Activated CD8-positive, alpha-beta memory T cell treated with anti-CD3 and anti-CD28 coated beads, Interleukin-2, amount 10 ng/mL, durations not matched to agents 7 days and 5 days (primary cell): ENCODE results near the gene DIAPH1. TPM values are rescaled to one million over a fixed set of nuclear protein-coding genes. Genes with fewer than 3 reads are reported as not detected.

Source experiments
- ATAC-seq: fragments of 150-1000 bp; cut with Tn5 transposase; one replicate; pipeline ENCODE4 v1.10.0; 2021; ENCODE audit warnings: moderate library complexity
- CTCF ChIA-PET: fragments of 350-600 bp; sonication (Branson Sonifier 250); formaldehyde crosslinking; loops from one replicate; lab custom pipeline; 2021; ENCODE audit warnings: antibody characterized with exemption; lab: Charles Lee
- DNase-seq: peaks from one replicate; pipeline ENCODE4 v3.0.0-alpha.2; 2020
- H3K27ac Mint-ChIP-seq: one replicate; pipeline ENCODE4 v1.8.0; 2021; ENCODE audit warnings: mild to moderate bottlenecking, mixed read lengths
- H3K27me3 Mint-ChIP-seq: one replicate; pipeline ENCODE4 v1.8.0; 2021; ENCODE audit warnings: mixed read lengths
- H3K36me3 Mint-ChIP-seq: one replicate; pipeline ENCODE4 v1.8.0; 2021; ENCODE audit warnings: mild to moderate bottlenecking, mixed read lengths
- H3K4me1 Mint-ChIP-seq: one replicate; pipeline ENCODE4 v1.8.0; 2021; ENCODE audit warnings: mixed read lengths
- H3K4me3 Mint-ChIP-seq: one replicate; pipeline ENCODE4 v1.8.0; 2021; ENCODE audit warnings: mild to moderate bottlenecking, moderate library complexity, mixed read lengths
- H3K9me3 Mint-ChIP-seq: one replicate; pipeline ENCODE4 v1.8.0; 2022; ENCODE audit warnings: low read depth, mixed read lengths
- total RNA-seq, 2 experiments: library from RNA; stranded (reverse); gene quantifications; one replicate each; pipeline ENCODE4 v1.2.3, GENCODE V29; 2021

Gene DIAPH1
- total RNA-seq, 2 experiments from 2014 or later = 284 to 295 TPM

DNA sequence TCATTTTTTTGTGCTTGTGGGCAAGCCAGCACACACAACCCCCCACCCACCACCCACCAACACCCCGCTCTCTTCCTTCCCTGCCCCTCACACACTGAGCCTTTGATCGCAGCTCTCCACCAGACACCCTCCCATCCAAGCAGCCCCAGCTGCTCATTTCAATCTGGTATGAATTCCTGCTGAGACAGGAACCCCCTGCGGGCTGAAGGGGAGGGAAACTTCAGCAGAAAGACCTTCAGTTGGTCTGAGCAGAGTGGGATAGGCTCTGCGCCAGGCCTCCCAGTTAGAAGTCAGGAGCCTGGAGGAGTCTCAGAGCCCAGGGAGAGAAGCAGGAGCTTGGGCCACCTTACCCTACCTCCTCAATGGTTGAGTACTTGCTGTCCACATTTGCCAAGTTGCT lies 122.8 kb downstream of the DIAPH1 start:
- Mint-ChIP-seq H3K9me3 (no peaks in the 10 kb centered on the region), H3K4me1 (peaks cover 3% of the 10 kb centered on the region), H3K4me3 (no peak overlapping the region), H3K27me3 (peaks cover 65% of the 10 kb centered on the region), H3K36me3 (peaks cover 2% of the 10 kb centered on the region), H3K27ac (no peak overlapping the region)
- CTCF ChIA-PET = interaction anchor here (1.2 kb wide), 2 partner anchors 17 to 89 kb away, joined by 3 read pairs; no protein-coding TSS in a partner anchor
- DNase-seq (no peak), ATAC-seq (no peak)

DNA sequence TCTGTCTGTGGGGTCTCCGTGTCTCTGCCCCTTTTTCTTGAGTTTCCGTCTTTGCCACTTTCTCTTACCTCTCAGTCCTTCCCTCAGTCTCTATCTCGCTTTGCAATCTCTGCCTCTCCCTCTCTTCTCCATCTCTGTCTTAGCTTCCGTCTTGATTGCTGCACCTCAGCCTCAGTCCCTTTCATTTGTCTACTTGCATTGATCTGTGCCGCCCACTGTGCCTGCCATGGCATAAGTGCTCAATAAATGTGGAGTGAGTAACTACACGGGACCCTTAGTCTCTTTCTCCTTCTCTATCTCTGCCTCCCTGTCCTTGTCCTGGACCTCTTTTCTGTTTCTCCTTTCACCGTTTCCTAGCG lies 123.4 kb downstream of the DIAPH1 start:
- DNase-seq (no peak), ATAC-seq (no peak)
- no peaks in the 10 kb centered on the region for H3K9me3 Mint-ChIP-seq
- no peak overlapping the region for H3K4me3 Mint-ChIP-seq
- CTCF ChIA-PET = no interaction called here
- H3K27me3 Mint-ChIP-seq = peaks cover 71% of the 10 kb centered on the region
- peaks cover 3% of the 10 kb centered on the region for H3K4me1 Mint-ChIP-seq
- no peak overlapping the region for H3K27ac Mint-ChIP-seq
- peaks cover 2% of the 10 kb centered on the region for H3K36me3 Mint-ChIP-seq

DNA sequence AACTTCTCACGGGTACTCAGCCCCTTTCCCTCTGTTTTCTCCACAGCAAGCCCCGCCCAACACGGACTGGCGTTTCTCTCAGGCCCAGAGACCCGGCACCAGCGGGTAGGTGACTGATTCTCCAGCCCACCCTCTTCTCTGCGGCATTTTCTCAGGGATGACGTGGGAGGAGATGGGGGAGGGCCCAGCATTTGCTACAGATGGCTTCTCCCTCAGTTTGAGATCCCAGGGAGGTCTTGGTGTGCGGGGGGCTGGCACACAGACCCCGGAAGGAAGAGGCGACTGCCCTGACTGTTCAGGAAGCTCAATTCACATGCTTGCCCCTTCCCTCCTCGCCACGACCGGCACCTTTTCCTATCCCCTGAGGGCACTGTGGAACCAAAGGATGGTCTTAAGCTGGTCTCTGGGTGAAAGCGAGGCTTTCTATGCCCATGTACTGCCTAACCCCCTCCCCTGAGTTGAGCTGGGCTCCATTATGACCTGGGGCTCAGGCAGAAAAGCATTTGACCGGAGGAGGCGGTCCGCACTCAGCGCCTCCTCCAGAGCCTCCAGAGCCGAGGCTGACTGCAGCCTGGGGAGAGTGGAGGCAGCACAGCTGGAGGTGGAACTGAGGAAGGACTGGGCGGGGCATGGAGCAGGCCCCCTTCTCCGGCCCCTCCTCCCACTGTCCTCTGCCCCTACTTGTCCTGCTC lies 123.9 kb downstream of the DIAPH1 start:
- no peaks in the 10 kb centered on the region for H3K9me3 Mint-ChIP-seq
- ATAC-seq = no peak
- H3K27me3 Mint-ChIP-seq = peaks cover 77% of the 10 kb centered on the region
- H3K27ac Mint-ChIP-seq = no peak overlapping the region
- no peak overlapping the region for H3K4me3 Mint-ChIP-seq
- H3K4me1 Mint-ChIP-seq = peaks cover 3% of the 10 kb centered on the region
- H3K36me3 Mint-ChIP-seq = peaks cover 2% of the 10 kb centered on the region
- DNase-seq = no peak
- CTCF ChIA-PET = interaction anchor here (1.5 kb wide), 1 partner anchor 74 kb away, joined by 4 read pairs; the partner anchor contains the start of gene PCDHGA11

DNA sequence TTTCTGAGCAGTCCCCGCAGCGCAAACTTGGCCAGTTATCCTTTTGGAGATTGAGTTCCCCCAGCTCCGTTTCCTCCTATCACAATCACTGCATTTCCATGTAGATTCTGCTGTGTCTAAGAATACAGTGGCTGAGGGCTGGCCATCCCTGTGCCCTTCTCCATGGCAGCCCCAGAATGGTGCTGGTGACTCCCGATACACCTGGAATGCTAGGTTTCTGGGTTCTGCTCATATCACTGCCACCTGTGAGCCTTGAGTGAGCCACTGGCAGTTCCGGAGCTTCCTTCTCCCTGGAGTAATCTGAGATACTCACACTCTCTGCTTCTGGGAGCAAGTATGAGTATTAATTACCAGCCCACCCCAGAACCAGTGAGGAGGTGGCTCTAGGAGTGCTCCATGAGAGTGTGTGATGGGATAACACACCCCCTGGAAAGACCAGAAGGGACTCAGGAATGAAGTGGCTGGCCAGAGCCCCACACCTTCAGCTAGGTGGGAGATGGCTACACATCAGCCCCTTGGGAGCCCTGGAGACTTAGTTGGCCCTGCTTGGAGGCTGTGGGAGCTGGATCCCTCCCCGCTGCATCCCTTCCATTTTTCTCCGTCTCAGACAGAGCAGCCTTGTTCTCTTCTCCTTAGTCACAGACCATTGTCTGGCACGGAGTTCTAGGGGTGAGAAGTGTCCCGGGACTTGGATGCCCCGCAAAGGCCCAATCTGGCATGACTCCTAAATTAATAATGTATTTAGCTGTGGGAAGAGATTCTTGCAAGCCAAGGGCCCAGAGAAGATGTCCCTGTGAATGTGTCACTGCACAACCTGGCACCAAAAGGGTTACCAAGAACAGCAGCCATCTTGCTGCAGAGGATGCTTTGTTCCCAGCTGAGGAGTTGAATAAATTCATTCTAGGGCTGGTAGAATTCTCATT lies 125.0 kb downstream of the DIAPH1 start:
- no peak for ATAC-seq
- Mint-ChIP-seq H3K27ac (no peak overlapping the region), H3K9me3 (no peaks in the 10 kb centered on the region), H3K27me3 (peaks cover 80% of the 10 kb centered on the region), H3K4me1 (peaks cover 3% of the 10 kb centered on the region), H3K4me3 (no peak overlapping the region), H3K36me3 (peaks cover 2% of the 10 kb centered on the region)
- DNase-seq = no peak
- CTCF ChIA-PET = interaction anchor here (1.2 to 1.6 kb wide), 3 partner anchors 16 to 73 kb away, joined by 3 to 4 read pairs (median 4); partner anchors contain the start of genes PCDHGA11 and PCDHGC3

DNA sequence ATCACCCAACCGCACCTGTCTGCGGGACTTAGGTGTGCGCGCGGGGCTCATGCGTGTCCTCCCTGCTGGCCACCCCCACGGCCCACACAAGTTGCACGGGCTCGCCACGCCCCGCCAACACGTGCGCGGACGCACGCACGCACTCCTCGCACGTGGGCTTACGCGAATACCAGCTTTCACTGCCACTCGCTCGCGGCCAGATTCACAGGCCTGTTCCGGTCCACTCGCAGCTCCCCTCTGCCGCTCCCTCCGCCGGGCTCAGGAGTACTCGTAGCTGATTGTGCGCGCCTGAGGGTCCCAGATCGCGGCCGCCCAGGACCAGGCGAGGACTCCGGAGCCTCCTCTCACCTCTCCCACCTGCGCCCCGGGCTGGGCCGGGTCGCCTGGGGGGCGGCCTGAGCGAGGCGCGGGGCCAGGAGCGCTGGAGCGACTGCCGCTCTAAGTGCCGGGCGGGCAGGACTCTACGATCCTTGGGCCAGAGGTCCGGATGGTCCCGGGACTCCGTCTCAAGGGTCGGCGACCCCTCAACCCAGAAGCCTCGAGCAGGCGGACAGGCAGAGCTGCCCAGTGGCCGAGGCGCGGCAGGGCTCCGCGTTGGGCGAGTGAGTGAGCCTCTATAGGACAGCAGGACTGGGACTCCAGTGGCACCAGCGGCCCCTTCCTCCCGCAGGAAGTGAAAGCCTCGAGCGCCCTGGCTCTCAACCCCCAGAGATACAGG lies 126.5 kb downstream of the DIAPH1 start:
- Mint-ChIP-seq H3K4me3 (no peak overlapping the region), H3K27me3 (peaks cover 81% of the 10 kb centered on the region), H3K36me3 (peaks cover 2% of the 10 kb centered on the region), H3K9me3 (no peaks in the 10 kb centered on the region), H3K4me1 (peaks cover 3% of the 10 kb centered on the region), H3K27ac (no peak overlapping the region)
- ATAC-seq (no peak), DNase-seq (no peak)
- CTCF ChIA-PET = interaction anchor here (0.7 to 1.6 kb wide), 3 partner anchors 17 to 21 kb away, joined by 3 to 4 read pairs (median 3); partner anchors contain the start of gene PCDHGC3

DNA sequence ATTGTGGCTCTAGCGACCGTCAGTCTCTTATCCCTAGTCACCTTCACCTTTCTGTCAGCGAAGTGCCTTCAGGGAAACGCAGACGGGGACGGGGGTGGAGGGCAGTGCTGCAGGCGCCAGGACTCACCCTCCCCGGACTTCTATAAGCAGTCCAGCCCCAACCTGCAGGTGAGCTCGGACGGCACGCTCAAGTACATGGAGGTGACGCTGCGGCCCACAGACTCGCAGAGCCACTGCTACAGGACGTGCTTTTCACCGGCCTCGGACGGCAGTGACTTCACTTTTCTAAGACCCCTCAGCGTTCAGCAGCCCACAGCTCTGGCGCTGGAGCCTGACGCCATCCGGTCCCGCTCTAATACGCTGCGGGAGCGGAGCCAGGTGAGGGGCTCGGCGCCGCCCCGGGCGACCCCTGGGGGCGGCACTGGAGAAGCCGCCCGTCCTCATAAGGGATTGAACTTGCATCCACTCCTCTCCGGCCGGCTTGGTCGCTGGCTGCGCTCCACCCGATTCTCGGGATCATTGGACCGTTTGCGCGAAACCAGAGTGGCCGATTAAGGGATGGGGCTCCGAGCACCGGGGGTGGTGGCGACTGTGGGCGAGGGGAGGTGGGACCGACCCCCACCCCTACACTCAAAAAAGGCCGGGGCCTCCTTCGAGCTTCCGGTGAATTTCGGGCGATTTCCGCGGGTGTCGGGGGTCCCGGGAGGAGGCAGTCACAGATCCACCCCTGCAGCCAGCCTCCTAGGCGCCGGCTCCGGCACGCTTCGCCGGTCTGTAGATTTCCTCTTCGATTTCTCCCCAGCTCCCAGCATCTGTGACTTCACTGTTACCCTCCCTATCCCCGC lies 127.3 kb downstream of the DIAPH1 start:
- peaks cover 3% of the 10 kb centered on the region for H3K4me1 Mint-ChIP-seq
- peaks cover 2% of the 10 kb centered on the region for H3K36me3 Mint-ChIP-seq
- no peak for ATAC-seq
- H3K9me3 Mint-ChIP-seq = no peaks in the 10 kb centered on the region
- H3K27me3 Mint-ChIP-seq = peaks cover 85% of the 10 kb centered on the region
- no peak overlapping the region for H3K4me3 Mint-ChIP-seq
- H3K27ac Mint-ChIP-seq = no peak overlapping the region
- CTCF ChIA-PET = no interaction called here
- no peak for DNase-seq

DNA sequence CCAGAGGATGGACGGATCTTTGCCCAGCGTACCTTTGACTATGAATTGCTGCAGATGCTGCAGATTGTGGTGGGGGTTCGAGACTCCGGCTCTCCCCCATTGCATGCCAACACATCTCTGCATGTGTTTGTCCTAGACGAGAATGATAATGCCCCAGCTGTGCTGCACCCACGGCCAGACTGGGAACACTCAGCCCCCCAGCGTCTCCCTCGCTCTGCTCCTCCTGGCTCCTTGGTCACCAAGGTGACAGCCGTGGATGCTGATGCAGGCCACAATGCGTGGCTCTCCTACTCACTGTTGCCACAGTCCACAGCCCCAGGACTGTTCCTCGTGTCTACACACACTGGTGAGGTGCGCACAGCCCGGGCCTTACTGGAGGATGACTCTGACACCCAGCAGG lies 128.0 kb downstream of the DIAPH1 start:
- Mint-ChIP-seq H3K4me1 (peaks cover 3% of the 10 kb centered on the region), H3K36me3 (peaks cover 2% of the 10 kb centered on the region), H3K9me3 (no peaks in the 10 kb centered on the region), H3K27me3 (peaks cover 85% of the 10 kb centered on the region), H3K27ac (no peak overlapping the region), H3K4me3 (no peak overlapping the region)
- DNase-seq (no peak), ATAC-seq (no peak)
- CTCF ChIA-PET = no interaction called here

DNA sequence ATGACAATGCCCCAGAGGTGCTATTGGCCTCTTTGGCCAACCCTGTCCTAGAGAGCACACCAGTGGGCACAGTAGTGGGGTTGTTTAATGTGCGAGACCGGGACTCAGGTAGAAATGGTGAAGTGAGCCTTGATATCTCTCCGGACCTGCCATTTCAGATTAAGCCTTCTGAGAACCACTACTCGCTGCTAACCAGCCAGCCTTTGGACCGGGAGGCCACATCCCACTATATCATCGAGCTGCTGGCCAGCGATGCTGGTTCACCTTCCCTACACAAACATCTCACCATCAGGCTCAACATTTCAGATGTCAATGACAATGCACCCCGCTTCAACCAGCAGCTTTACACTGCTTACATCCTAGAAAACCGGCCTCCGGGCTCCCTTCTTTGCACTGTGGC lies 128.5 kb downstream of the DIAPH1 start:
- Mint-ChIP-seq H3K4me1 (peaks cover 3% of the 10 kb centered on the region), H3K27me3 (peaks cover 85% of the 10 kb centered on the region), H3K36me3 (peaks cover 2% of the 10 kb centered on the region), H3K9me3 (no peaks in the 10 kb centered on the region), H3K27ac (no peak overlapping the region), H3K4me3 (no peak overlapping the region)
- ATAC-seq = no peak
- DNase-seq = no peak
- CTCF ChIA-PET = no interaction called here

DNA sequence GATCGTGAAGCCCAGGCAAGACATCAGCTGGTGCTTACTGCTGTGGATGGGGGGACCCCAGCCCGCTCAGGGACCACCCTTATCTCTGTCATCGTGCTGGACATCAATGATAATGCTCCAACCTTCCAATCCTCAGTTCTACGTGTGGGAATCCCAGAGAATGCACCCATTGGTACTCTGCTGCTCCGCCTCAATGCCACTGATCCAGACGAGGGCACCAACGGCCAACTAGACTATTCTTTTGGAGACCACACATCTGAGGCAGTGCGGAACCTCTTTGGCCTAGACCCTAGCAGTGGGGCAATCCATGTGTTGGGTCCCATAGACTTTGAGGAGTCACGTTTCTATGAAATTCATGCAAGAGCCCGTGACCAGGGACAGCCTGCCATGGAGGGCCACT lies 129.0 kb downstream of the DIAPH1 start:
- H3K4me1 Mint-ChIP-seq = peaks cover 3% of the 10 kb centered on the region
- peaks cover 2% of the 10 kb centered on the region for H3K36me3 Mint-ChIP-seq
- no peak overlapping the region for H3K4me3 Mint-ChIP-seq
- DNase-seq = no peak
- H3K27me3 Mint-ChIP-seq = peaks cover 85% of the 10 kb centered on the region
- no peak for ATAC-seq
- no peak overlapping the region for H3K27ac Mint-ChIP-seq
- no peaks in the 10 kb centered on the region for H3K9me3 Mint-ChIP-seq
- CTCF ChIA-PET = no interaction called here

DNA sequence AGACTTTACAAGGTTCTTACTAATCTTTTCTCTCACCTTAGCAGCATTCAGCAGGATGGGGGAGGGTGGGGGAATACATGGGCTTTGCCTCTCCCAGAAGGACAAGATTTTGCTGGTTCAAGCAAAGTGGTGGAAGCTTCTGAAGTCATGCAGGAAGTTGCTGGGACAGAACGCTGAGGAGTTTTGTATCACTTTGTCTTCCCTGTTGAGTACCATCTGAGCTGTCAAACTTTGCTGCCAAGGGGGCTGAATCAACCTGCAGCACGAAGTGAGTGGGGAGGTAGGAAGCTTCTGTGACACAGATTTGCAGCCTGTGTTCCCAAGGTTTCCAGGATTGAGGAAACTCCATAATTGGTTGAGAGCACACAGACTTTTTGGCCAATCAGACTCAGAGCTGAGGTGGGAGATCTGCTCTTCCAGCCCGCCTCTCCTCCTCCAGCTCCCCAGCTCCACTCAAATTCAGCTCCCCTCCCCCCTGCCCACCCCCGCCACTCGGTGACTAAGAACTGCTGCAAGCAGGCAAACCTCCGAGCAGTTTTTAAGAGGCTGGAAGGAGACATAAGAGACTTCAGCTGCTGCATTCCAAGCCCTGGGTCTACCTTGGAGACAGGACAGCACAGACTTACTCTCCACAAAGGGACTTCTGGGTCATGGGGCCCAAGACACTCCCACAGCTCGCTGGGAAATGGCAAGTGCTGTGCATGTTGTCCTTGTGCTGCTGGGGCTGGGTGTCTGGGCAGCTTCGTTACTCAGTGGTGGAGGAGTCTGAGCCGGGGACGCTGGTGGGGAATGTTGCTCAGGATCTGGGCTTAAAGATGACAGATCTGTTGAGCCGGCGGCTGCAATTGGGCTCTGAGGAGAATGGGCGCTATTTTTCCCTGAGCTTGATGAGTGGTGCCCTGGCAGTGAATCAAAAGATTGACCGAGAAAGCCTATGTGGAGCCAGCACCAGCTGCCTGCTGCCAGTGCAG lies 129.9 kb downstream of the DIAPH1 start, which contains the start of gene PCDHGC5:
PCDHGC5 (plus strand) TSS at position 491 of the 971 bp plus-strand sequence; CDS start at position 651, 160 bp downstream.
- DNase-seq (no peak), ATAC-seq (no peak)
- CTCF ChIA-PET = interaction anchor here (1.2 kb wide), 1 partner anchor 23 kb away, joined by 4 read pairs; no protein-coding TSS in a partner anchor
- Mint-ChIP-seq H3K36me3 (peaks cover 2% of the 10 kb centered on the region), H3K27ac (no peak within 1 kb of the TSS), H3K4me3 (no peak within 1 kb of the TSS), H3K4me1 (peaks cover 3% of the 10 kb centered on the region), H3K9me3 (no peaks in the 10 kb centered on the region), H3K27me3 (peaks cover 85% of the 10 kb centered on the region)

DNA sequence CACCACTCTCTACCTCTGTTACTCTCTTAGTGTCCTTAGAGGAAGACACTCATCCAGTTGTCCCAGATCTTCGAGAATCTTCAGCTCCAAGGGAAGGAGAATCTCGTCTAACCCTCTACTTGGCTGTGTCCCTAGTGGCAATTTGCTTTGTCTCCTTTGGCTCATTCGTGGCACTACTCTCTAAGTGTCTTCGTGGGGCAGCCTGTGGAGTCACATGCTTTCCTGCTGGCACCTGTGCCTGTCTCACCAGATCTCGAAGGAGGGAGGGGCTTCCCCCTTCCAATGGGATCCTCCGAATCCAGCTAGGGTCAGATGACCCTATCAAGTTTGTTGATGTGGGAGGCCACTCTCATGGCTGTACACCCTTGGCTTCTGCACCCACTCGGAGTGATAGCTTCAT lies 131.7 kb downstream of the DIAPH1 start:
- ATAC-seq (no peak), DNase-seq (no peak)
- no peak overlapping the region for H3K27ac Mint-ChIP-seq
- no peaks in the 10 kb centered on the region for H3K9me3 Mint-ChIP-seq
- H3K36me3 Mint-ChIP-seq = peaks cover 2% of the 10 kb centered on the region
- peaks cover 2% of the 10 kb centered on the region for H3K4me1 Mint-ChIP-seq
- CTCF ChIA-PET = no interaction called here
- peaks cover 84% of the 10 kb centered on the region for H3K27me3 Mint-ChIP-seq
- no peak overlapping the region for H3K4me3 Mint-ChIP-seq
